ENCODE measurements around the gene RAP2A.

Gene RAP2A

GRCh38 chr13:97432917-97433726 lies 847 bp upstream of the RAP2A start:
- no peaks in the 10 kb centered on the region for H3K27me3 ChIP-seq (ENCODE audit: insufficient read depth, low read depth)
- H3K9ac ChIP-seq = peak overlapping the region; percentile 83
- peak overlapping the region; percentile 52; the same call in 1 of the 2 replicates for H3K4me2 ChIP-seq
- H3K4me1 ChIP-seq (ENCODE audit: low read depth, poor library complexity, severe bottlenecking) = peaks cover 9% of the 10 kb centered on the region
- no peaks in the 10 kb centered on the region for H4K20me1 ChIP-seq (ENCODE audit: insufficient read depth)
- H3K79me2 ChIP-seq (ENCODE audit: insufficient read depth, low read depth) = peaks cover 25% of the 10 kb centered on the region; the same call in 1 of the 2 replicates
- H3K27ac ChIP-seq = peak overlapping the region; percentile 93
- peak overlapping the region; percentile 81 for H2AFZ ChIP-seq (ENCODE audit: low read depth)
- TF ChIP-seq CTCF (conservative IDR thresholded peaks at IDR 0.05; ENCODE audit: low read depth, low read length) = no peak
- H3K36me3 ChIP-seq (ENCODE audit: insufficient read depth) = no peaks in the 10 kb centered on the region
- H3K4me3 ChIP-seq (IDR thresholded peaks at IDR 0.05; ENCODE audit: insufficient read depth, low read depth, low read length) = no peak overlapping the region

GRCh38 chr13:97434397-97435201 lies 630 bp downstream of the RAP2A start:
- Histone ChIP-seq H3K27ac (peak overlapping the region; percentile 56; the same call in 1 of the 2 replicates), H3K79me2 (ENCODE audit: insufficient read depth, low read depth) (peaks cover 29% of the 10 kb centered on the region; the same call in 1 of the 2 replicates), H4K20me1 (ENCODE audit: insufficient read depth) (no peaks in the 10 kb centered on the region), H3K4me3 (IDR thresholded peaks at IDR 0.05; ENCODE audit: insufficient read depth, low read depth, low read length) (no peak overlapping the region), H3K36me3 (ENCODE audit: insufficient read depth) (no peaks in the 10 kb centered on the region), H3K27me3 (ENCODE audit: insufficient read depth, low read depth) (no peaks in the 10 kb centered on the region), H3K9ac (peak overlapping the region; percentile 61; the same call in 1 of the 2 replicates), H3K4me1 (ENCODE audit: low read depth, poor library complexity, severe bottlenecking) (peaks cover 9% of the 10 kb centered on the region), H3K4me2 (peak overlapping the region; percentile 29; the same call in 1 of the 2 replicates), H2AFZ (ENCODE audit: low read depth) (peak overlapping the region; percentile 52; the same call in 1 of the 2 replicates)
- TF ChIP-seq CTCF (conservative IDR thresholded peaks at IDR 0.05; ENCODE audit: low read depth, low read length) = no peak

GRCh38 chr13:97435323-97435722 lies 1.4 kb downstream of the RAP2A start:
- Histone ChIP-seq H3K27me3 (ENCODE audit: insufficient read depth, low read depth) (no peaks in the 10 kb centered on the region), H4K20me1 (ENCODE audit: insufficient read depth) (no peaks in the 10 kb centered on the region), H3K4me3 (IDR thresholded peaks at IDR 0.05; ENCODE audit: insufficient read depth, low read depth, low read length) (no peak overlapping the region), H3K4me2 (peak overlapping the region; percentile 29), H3K4me1 (ENCODE audit: low read depth, poor library complexity, severe bottlenecking) (peaks cover 9% of the 10 kb centered on the region), H3K79me2 (ENCODE audit: insufficient read depth, low read depth) (peaks cover 29% of the 10 kb centered on the region; the same call in 1 of the 2 replicates), H3K9ac (peak overlapping the region; percentile 61; the same call in 1 of the 2 replicates), H3K36me3 (ENCODE audit: insufficient read depth) (no peaks in the 10 kb centered on the region), H3K27ac (peak overlapping the region; percentile 56; the same call in 1 of the 2 replicates), H2AFZ (ENCODE audit: low read depth) (no peak overlapping the region)
- no peak for TF ChIP-seq CTCF (conservative IDR thresholded peaks at IDR 0.05; ENCODE audit: low read depth, low read length)

GRCh38 chr13:97435794-97436193 lies 1.8 kb downstream of the RAP2A start:
- Histone ChIP-seq H4K20me1 (ENCODE audit: insufficient read depth) (no peaks in the 10 kb centered on the region), H3K4me2 (peak overlapping the region; percentile 29), H3K4me1 (ENCODE audit: low read depth, poor library complexity, severe bottlenecking) (peaks cover 9% of the 10 kb centered on the region), H3K27ac (no peak overlapping the region), H3K4me3 (IDR thresholded peaks at IDR 0.05; ENCODE audit: insufficient read depth, low read depth, low read length) (no peak overlapping the region), H2AFZ (ENCODE audit: low read depth) (no peak overlapping the region), H3K9ac (no peak overlapping the region), H3K79me2 (ENCODE audit: insufficient read depth, low read depth) (peaks cover 29% of the 10 kb centered on the region; the same call in 1 of the 2 replicates), H3K36me3 (ENCODE audit: insufficient read depth) (no peaks in the 10 kb centered on the region), H3K27me3 (ENCODE audit: insufficient read depth, low read depth) (no peaks in the 10 kb centered on the region)
- TF ChIP-seq CTCF (conservative IDR thresholded peaks at IDR 0.05; ENCODE audit: low read depth, low read length) = no peak

Data from KMS-11 (cell line).